PC-9 (cell line): ENCODE measurements around the gene AK9.

Source experiments
- CTCF ChIP-seq: fragments of 200-600 bp; sonication (generic); conservative IDR thresholded peaks from 2 replicates; pipeline ENCODE4 v1.6.1; 2017; ENCODE audit warnings: mixed run types, antibody characterized with exemption, mild to moderate bottlenecking, moderate library complexity
- EZH2 ChIP-seq: fragments of 200-600 bp; sonication (generic); IDR thresholded peaks from 2 replicates; pipeline ENCODE4 v1.8.0; 2017; ENCODE audit warnings: antibody characterized with exemption, low read depth

- TF ChIP-seq EZH2, result no peak
- no peak for TF ChIP-seq CTCF
These were observed 200.3 kb downstream of the AK9 start for GRCh38 chr6:109490713-109491112.
